ENCODE results near the gene RPL35A.
A peak's percentile ranks its signal among the peaks of the same experiment; 100 is the strongest.
"Not testable (repeated sequence)": the region's sequence is repeated elsewhere in the genome, so short reads cannot be mapped to it uniquely, and the experiment has no call there.

RPL35A gene

DNA sequence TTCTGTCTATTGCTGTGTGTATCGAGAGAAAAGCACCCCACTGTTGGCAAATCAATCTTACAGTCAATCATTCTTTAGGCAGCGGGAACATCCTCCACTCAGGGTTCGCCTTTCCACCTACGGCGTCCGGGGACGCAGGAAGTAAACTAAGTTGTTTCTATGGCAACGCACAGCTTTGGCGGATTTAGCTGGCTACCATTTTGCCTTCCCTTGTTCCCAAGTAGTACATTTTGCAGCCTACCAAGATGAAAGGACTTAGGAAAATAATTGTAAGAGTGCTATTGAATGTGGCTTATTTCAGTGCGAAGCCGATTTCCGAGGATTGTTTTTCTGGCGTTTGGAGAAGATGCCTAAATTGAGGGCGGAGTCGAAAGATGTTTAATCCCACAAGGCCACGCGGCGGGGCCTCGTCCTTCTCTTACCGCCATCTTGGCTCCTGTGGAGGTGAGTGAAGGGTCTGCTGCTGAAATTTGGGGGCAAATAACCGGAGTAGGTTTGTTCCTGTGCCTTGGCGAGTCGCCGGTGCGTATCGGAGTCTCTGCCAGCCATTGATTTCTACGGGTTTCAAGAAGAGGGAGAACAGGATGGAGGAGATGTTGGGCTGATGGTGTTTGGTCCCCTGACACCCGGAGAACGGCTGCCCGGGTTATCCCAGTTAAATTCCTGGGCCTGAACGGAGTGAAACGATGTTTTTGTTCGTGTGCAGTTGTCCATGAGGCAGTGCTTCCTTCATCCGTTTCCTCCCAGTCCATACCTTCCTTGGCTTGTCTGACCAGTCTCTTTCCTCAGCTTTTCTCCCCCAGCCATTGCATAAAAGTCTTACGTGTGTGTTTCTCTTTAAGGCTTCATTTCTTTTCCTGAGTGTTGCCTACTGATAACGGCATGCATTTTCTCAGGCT is at the start of gene RPL35A:
Gene RPL35A (plus strand): TSS at position 413 of the 899 bp plus-strand sequence. CDS start 778 bp downstream, outside the sequence.
- peak; percentile 89 for DNase-seq

- DNase-seq = no peak
Measured at GRCh38 chr3:197901626-197902025, 48.4 kb upstream of the RPL35A start.

GRCh38 chr3:197906023-197906849 is 43.8 kb upstream of the RPL35A start:
- DNase-seq = peak; percentile 94

- DNase-seq = no peak
Measured at GRCh38 chr3:197906850-197907187, 43.2 kb upstream of the RPL35A start.

- DNase-seq = no peak
Measured at GRCh38 chr3:197907196-197907595, 42.8 kb upstream of the RPL35A start.

DNA sequence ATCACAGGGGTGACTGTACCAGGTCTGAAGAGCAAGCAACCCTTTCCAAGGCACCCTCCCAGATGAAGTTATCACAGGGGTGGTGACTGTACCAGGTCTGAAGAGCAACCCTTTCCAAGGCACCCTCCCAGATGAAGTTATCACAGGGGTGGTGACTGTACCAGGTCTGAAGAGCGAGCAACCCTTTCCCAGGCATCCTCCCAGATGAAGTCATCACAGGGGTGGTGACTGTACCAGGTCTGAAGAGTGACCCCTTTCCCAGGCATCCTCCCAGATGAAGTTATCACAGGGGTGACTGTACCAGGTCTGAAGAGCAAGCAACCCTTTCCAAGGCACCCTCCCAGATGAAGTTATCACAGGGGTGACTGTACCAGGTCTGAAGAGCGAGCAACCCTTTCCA is 41.4 kb upstream of the RPL35A start:
- DNase-seq = peak; percentile 58

GRCh38 chr3:197908957-197909701 is 40.9 kb upstream of the RPL35A start:
- no peak for DNase-seq

DNA sequence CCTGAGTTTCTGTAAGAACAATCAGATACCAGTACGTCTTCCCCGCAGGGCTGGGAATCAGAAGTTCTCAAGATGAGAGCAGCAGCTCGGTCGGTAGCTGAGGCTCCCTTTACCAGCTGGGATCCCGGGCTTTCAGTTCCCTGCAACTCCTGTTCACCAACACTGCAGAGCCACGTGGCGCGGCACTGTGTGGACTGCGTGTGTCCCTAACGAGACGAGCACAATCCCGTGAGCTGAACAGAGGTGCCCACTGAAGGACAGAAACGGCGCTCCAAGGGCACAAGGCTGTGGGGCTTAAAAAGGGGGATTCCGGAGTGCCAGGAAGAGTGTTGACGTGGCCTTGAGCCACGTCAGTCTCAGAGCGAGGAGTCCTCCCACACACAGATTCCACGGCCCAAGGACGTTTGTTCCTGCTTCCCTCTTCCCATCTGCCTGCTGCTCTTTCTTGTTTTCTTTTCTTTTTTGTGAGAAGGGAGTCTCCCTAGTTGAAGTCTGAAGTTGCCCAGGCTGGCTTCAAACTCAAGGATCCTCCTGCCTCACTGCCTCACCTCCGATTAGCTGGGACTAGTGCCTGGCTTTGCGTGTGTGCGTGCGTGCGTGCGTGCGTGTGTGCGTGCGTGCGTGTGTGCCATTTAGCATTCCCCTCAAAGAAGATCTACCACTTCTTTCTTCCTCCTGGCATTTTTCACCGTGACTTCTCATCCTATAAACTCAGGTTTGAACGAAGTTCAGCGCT is 37.1 kb upstream of the RPL35A start:
- no peak for DNase-seq

- DNase-seq = no peak
Measured at GRCh38 chr3:197913641-197914380, 36.2 kb upstream of the RPL35A start.

- DNase-seq = not testable (repeated sequence)
Measured at GRCh38 chr3:197921429-197922275, 28.3 kb upstream of the RPL35A start.

DNA sequence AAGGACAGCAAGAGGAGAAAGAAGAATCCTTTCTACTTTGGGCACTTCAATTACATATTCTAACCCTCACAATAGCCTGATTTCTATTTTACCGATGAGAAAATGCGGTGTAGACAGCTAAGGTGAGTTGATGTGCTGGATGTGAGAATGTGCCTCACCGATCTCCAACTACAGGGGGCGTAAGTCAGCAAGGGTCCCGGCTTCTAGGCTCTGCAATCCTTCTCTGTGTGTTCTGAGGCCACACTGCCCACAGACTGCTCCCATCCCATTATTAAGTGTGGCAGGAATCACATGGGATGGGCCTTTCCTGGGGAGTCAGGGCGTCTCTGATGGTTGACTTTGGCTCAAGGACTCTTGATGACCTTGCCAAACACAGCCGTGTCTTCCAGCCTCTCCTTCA is 23.6 kb upstream of the RPL35A start:
- DNase-seq = no peak

- DNase-seq = not testable (repeated sequence)
Measured at GRCh38 chr3:197927578-197927977, 22.4 kb upstream of the RPL35A start.

GRCh38 chr3:197936819-197937384 is 13.1 kb upstream of the RPL35A start:
- no peak for DNase-seq

DNA sequence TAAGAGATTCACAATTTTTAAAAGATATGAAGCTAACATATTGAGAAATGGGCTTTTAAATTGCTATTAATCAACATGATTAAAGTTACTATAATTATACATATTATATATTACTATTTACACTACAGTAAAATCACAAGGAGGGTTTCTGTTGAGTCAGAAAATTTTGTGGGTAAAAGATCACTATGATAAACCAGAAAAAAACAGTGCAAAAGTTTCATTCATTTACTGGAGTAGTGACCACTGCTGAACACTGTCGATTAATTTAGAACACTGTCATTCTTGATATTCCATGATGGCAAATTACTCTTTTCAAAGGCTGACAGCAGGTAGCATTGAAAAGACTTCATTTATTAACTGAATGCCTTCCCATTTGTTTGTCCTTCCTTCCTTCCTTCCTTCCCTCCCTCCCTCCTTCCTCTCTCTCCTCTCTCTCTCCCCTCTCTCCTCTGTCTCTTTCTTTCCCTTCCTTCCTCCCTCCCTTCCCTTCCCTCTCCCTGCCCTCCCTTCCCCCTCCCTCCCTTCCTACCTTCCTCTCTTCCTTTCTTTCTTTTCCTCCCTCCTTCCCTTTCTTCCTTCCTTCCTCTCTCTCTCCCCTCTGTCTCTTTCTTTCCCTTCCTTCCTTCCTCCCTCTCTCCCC is 9.1 kb upstream of the RPL35A start:
- no peak for DNase-seq

DNA sequence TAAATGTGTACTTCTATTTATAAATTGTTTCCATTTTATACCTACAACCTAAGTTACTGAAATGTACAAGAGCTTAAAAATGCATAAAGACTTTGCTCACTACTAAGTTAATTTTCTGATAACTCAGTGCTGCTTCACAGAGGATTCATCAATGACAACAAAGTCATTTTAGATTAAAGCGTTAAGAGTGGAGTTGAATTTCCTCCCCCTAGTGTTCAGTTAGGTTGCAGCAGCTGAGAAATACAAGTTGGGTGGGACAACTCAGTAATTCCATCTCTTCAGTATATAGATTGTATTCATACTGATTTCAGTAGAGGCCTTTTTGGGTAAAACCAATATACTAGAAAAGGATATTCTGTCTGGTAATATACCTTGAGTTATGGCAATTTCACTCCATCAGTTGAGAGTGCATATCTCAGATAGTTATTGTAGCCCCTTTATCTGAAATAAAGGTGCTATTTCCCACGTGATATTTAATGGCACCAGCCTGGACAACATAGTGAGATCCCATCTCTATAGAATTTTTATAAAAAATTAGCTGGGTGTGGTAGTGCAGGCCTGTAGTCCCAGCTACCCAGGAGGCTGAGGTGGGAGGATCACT is 6.9 kb upstream of the RPL35A start:
- DNase-seq = peak; percentile 25

- no peak for DNase-seq
Measured at GRCh38 chr3:197949191-197949777, 706 bp upstream of the RPL35A start.

GRCh38 chr3:197950677-197951061 is 679 bp downstream of the RPL35A start:
- DNase-seq = no peak

DNA sequence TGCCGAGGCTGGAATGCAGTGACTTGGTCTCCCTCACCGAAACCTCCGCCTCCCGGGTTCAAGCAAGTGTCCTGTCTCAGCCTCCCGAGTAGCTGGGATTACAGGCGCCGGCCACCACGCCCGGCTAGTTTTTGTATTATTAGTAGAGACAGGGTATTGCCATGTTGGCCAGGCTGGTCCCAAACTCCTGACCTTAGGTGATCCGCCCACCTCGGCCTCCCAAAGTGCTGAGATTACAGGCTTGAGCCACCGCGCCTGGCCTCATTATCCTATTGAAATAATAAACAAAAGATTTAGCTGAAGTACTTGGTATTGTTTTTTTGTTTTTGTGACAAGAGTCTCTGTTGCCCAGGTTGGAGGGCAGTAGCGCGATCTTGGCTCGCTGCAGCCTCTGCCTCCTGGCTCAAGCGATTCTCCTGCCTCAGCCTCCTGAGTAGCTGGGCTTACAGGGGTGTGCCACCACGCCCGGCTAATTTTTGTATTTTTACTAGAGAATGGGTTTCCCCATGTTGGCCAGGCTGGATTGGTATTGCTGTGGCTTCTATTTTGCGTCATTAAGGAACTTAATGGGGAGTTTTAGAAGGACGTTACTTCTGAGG is 1.5 kb downstream of the RPL35A start:
- no peak for DNase-seq

- DNase-seq = no peak
Measured at GRCh38 chr3:197952440-197952839, 2.5 kb downstream of the RPL35A start.
